ENCODE data around the gene BMP7. TPM values are rescaled to one million over a fixed set of nuclear protein-coding genes. Genes with fewer than 3 reads are reported as not detected.
"Not testable (repeated sequence)": the region's sequence is repeated elsewhere in the genome, so short reads cannot be mapped to it uniquely, and the experiment has no call there.

Gene BMP7
- total RNA-seq, 1 donor from 2014 or later: not detected

GRCh38 chr20:57173041-57173440, 93.4 kb downstream of the BMP7 start:
- DNase-seq (ENCODE audit: low read depth in 2 of 2): no peak

DNA sequence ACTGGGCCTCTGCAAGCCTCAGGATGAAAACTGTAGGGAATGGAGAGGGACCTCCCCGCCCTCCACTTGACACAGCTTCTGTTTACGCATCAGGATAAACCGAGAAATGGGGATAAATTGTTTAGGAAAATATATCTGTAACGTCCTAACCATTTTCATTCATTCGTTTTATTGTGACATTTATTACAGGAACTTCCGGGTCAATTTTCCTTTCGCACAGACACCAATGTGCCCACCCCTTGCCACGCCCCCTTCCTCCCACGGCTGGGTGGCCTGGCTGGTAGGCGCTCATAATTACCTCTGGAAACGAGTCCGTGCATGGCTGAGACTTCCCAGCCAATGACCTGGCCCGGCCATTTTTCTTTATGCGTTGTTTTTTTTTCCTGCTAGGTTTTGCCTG, 96.1 kb downstream of the BMP7 start:
- no peak for DNase-seq (ENCODE audit: low read depth in 2 of 2)

DNA sequence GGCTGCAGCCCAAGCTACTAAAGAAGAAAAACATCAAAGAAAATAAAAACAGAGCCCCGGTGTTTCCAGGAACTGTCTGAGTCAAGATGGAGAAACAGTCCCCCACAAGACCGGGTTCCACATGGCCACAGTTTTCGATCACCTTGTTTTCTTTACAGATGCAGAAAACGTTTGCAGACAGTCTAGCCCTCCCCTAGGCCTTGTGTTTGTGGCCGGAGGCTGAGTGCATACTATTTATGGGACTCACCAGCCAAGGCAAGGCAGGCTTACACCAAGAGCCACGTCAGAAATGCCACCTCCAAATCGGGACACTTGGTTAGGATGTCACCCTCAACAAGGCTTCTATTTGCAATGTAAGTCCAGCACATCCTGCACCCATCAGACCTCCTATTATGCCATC, 97.3 kb downstream of the BMP7 start:
- no peak for DNase-seq (ENCODE audit: low read depth in 2 of 2)

- DNase-seq (ENCODE audit: low read depth in 2 of 2): no peak
Observed at GRCh38 chr20:57167971-57168701, 98.3 kb downstream of the BMP7 start.

- no peak for DNase-seq (ENCODE audit: low read depth in 2 of 2)
Observed at GRCh38 chr20:57167292-57167655, 99.2 kb downstream of the BMP7 start.

- DNase-seq (ENCODE audit: low read depth in 2 of 2): no peak
Observed at GRCh38 chr20:57166568-57167291, 99.7 kb downstream of the BMP7 start.

DNA sequence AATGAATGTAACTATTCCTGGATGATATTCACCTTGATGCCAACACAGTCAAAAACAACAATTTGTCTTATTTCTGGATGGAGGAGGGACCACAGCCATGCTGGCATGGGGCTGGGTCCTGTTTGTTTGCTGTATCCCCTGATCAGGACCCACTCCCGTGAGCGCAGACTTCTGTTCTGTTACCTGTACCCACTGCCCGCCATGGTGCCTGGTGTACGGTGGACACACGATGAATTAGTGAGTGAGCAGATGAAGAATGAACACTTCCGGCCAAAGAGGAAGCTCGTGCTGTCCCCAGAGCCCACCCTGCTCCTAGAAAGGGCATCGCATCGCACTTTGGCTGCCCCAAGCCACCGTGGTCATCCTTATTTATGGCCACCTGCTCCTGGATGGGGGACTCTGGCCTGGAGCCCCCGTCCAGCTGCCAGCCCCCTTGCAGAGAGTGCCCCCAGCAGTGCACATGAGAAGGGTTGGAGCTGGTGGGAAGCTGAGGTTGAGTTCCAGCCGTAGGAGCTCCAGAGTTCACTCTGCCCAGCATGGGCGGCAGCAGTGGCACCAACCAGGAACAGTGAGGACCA, 100.9 kb downstream of the BMP7 start:
- DNase-seq (ENCODE audit: low read depth in 2 of 2): no peak

DNA sequence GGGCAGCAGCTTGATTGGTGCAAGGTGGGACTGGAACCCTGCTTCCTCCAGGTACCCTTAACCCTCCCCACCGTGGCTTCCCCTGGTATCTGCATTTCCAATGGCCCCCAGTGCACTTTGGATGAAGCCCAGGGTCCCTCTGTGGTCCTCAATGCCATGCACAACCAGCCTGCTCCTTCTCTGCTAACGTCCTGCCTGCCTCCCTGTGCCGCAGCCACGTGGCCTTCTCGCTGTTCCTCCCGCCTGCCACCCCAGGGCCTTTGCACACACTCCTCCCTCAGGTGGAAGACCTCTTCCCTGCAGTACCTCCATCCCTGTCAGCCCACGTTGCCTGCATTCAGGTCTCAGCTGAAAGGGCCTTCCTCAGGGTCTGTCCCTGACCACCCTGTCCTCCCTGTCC, 101.6 kb downstream of the BMP7 start:
- DNase-seq (ENCODE audit: low read depth in 2 of 2): no peak

DNA sequence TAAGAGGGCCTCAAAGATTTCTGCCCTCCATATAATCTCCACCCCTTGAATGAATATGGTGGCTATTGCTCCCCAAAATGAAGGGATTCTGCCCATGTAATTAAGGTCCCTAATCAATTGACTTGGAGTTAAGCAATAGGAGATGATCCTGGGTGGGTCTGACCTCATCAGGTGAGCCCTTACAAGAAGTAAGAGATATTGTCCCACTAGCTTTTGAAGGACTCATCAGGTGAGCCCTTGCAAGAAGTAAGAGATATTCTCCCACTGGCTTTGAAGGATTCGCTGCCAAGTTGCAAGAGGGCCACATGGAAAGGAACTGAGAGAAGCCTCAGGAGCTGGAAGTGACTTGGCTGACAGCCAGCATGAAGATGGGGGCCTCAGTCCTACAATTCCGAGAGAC, 103.4 kb downstream of the BMP7 start:
- DNase-seq (ENCODE audit: low read depth in 2 of 2): no peak

- no peak for DNase-seq (ENCODE audit: low read depth in 2 of 2)
Observed at GRCh38 chr20:57162362-57162652, 104.1 kb downstream of the BMP7 start.

DNA sequence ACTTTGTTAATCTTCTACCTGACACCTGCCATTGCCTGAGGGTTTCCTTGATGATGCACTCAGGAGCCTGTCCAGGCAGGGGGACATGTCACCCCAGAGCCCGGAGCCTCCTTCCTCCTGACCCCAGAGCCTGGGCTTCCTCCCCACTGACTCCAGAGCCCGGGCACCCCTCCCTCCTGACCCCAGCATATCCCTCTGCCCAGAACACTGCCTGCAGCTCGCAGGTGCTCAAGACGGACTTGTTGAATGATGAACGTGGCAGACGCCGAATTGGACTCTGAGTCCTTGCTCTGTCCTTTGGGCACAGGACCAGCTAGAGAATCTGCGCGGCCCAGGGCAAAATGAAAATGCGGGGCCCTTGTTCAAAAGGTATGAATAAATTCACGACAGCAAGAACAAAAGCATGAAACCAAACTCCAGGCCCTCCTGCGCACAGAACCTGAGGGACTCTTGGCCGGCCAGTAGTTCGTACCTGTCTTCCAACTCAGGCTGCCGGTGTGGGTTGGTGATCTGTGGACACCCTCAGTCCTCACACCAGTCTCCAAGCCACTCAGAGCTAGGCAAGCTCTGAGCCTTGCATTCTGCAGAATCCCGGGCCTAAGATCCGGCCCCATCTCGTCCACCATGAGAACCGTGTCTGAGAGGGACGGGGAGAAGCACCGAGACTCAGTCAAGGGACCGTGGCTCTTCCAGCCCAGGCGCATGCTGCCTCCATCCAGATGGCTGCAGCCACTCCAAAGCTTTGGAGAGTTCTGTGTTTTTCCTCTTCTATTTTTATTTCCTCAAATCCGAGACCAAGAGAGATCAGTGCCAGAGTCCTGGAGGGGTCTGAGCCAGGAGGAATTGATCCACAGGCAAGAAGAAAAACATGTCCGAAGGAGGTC, 104.7 kb downstream of the BMP7 start:
- no peak for DNase-seq (ENCODE audit: low read depth in 2 of 2)

GRCh38 chr20:57160985-57161384, 105.5 kb downstream of the BMP7 start:
- no peak for DNase-seq (ENCODE audit: low read depth in 2 of 2)

GRCh38 chr20:57159945-57160610, 106.4 kb downstream of the BMP7 start:
- DNase-seq (ENCODE audit: low read depth in 2 of 2): no peak

GRCh38 chr20:57159193-57159851, 107.1 kb downstream of the BMP7 start:
- DNase-seq (ENCODE audit: low read depth in 2 of 2): no peak

DNA sequence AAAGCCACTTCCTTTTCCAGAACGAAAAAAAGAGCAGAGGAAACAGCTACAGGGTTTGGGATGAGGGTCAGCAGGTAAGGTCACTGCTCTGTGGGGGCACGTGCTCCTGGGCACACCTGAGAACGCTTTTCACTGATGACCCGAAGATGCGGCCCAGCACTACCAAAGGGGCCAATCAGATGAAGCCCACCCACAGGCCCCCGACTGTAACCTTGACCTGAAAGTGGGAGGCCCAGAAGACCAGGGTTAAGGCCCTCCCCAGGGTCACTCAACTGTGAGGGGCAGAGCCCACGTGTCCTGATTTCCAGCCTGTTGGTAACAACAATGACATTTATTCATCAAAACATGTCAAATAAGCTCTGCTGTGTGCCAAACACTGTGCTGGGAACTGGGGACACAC, 108.0 kb downstream of the BMP7 start:
- no peak for DNase-seq (ENCODE audit: low read depth in 2 of 2)

DNA sequence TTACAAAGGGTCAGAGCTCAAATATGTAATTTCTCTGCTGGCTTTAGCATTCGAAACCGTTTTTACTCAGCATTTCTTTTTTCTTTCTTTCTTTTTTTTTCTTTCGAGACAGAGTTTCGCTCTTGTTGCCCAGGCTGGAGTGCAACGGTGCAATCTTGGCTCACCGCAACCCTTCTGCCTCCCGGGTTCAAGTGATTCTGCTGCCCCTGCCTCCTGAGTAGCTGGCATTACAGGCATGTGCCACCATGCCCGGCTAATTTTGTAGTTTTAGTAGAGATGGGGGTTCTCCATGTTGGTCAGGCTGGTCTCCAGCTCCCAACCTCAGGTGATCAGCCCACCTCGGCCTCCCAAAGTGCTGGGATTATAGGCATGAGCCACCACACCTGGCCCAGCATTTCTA, 108.7 kb downstream of the BMP7 start:
- not testable (repeated sequence) for DNase-seq (ENCODE audit: low read depth in 2 of 2)

- DNase-seq (ENCODE audit: low read depth in 2 of 2): no peak
Observed at GRCh38 chr20:57157106-57157691, 109.2 kb downstream of the BMP7 start.

- no peak for DNase-seq (ENCODE audit: low read depth in 2 of 2)
Observed at GRCh38 chr20:57156011-57156729, 110.3 kb downstream of the BMP7 start.

- no peak for DNase-seq (ENCODE audit: low read depth in 2 of 2)
Observed at GRCh38 chr20:57155415-57155814, 111.0 kb downstream of the BMP7 start.

Measured in dermis microvascular lymphatic vessel endothelial cell (primary cell).